GM12875 (cell line): ENCODE data around the gene CASZ1.

Source experiments
- H3K4me3 ChIP-seq: one replicate; pipeline ENCODE4 v1.5.1; 2011; ENCODE audit warnings: low read depth, low read length, control low read depth
- TF ChIP-seq, protein P1 (sequence below): IDR thresholded peaks from 2 replicates; pipeline ENCODE4 v1.5.1; 2011; ENCODE audit warnings: low read depth, mild to moderate bottlenecking, control low read depth, inconsistent platforms, low read length, moderate library complexity, borderline replicate concordance; ENCODE audit not compliant: insufficient read depth

The CASZ1 gene, protein sequence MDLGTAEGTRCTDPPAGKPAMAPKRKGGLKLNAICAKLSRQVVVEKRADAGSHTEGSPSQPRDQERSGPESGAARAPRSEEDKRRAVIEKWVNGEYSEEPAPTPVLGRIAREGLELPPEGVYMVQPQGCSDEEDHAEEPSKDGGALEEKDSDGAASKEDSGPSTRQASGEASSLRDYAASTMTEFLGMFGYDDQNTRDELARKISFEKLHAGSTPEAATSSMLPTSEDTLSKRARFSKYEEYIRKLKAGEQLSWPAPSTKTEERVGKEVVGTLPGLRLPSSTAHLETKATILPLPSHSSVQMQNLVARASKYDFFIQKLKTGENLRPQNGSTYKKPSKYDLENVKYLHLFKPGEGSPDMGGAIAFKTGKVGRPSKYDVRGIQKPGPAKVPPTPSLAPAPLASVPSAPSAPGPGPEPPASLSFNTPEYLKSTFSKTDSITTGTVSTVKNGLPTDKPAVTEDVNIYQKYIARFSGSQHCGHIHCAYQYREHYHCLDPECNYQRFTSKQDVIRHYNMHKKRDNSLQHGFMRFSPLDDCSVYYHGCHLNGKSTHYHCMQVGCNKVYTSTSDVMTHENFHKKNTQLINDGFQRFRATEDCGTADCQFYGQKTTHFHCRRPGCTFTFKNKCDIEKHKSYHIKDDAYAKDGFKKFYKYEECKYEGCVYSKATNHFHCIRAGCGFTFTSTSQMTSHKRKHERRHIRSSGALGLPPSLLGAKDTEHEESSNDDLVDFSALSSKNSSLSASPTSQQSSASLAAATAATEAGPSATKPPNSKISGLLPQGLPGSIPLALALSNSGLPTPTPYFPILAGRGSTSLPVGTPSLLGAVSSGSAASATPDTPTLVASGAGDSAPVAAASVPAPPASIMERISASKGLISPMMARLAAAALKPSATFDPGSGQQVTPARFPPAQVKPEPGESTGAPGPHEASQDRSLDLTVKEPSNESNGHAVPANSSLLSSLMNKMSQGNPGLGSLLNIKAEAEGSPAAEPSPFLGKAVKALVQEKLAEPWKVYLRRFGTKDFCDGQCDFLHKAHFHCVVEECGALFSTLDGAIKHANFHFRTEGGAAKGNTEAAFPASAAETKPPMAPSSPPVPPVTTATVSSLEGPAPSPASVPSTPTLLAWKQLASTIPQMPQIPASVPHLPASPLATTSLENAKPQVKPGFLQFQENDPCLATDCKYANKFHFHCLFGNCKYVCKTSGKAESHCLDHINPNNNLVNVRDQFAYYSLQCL (N-terminal part only)

DNA sequence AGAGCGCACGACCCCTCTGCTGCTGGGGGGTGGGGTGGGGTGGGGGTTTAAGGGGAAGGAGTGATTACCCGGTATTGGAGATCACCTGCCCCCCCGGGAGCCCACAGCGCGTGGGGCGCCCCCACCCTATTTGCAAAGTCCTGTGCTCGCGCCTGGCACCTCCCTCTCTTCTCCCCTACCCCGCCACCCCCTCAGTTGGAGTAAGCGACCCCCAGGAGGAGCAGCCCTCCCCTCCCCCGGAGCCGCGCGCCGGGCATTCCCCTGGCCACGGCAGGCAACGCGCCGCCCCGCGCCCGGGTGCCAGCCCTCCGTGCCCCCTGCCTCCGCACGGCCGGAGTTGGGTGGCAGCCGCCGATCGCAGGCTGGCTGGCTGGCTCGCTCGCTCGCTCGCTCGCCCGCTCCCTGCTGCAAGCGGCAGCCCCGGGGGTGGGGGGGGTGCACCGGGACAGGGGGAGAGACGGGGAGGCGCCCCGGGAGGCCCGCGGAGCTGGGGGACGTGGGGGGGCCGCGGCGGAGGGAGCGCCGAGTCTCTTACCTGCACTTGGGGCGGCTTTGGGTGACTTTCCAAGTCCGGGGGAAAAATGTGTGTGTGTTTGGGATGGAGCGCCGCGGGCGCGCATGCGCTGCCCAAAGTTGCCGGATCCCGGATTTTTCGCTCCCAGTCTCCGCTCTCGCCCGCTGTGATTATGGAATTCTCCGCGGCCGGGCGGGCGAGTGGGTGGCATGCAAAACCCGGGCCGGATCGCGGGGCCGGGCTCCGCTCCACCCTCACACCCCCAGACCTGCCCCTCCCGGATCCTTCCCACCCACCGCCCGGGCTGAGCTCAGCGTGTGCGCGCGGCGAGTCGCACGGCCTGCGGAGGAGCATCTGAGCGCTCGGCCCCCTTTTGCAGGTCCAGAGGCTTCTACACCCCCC, at the start of gene CASZ1:
Gene CASZ1 (minus strand): TSS at position 618 of the 916 bp plus-strand sequence. CDS start 102,757 bp downstream, outside the sequence.
- no peak within 1 kb of the TSS for H3K4me3 ChIP-seq
- TF ChIP-seq, protein P1, sequence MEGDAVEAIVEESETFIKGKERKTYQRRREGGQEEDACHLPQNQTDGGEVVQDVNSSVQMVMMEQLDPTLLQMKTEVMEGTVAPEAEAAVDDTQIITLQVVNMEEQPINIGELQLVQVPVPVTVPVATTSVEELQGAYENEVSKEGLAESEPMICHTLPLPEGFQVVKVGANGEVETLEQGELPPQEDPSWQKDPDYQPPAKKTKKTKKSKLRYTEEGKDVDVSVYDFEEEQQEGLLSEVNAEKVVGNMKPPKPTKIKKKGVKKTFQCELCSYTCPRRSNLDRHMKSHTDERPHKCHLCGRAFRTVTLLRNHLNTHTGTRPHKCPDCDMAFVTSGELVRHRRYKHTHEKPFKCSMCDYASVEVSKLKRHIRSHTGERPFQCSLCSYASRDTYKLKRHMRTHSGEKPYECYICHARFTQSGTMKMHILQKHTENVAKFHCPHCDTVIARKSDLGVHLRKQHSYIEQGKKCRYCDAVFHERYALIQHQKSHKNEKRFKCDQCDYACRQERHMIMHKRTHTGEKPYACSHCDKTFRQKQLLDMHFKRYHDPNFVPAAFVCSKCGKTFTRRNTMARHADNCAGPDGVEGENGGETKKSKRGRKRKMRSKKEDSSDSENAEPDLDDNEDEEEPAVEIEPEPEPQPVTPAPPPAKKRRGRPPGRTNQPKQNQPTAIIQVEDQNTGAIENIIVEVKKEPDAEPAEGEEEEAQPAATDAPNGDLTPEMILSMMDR: no peak

DNA sequence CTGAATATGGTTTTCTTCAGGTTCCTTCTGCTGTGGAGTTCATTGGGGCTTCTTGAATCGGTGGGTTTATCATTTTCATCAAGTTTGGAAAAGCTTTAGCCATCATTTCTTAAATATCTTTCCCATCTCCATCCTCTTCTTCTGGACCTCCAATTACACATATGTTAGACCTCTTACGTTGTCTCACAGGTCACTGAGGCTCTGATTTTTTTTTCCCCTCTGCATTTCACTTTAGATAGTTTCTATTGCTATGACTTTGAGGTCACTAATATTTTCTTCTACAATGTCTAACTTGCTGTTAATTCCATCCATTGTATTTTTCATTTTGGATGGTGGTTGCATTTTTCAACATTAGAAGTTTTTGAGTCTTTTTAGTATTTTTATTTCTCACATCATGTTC, 47.3 kb upstream of the CASZ1 start:
- TF ChIP-seq, protein P1: no peak
- no peak overlapping the region for H3K4me3 ChIP-seq

DNA sequence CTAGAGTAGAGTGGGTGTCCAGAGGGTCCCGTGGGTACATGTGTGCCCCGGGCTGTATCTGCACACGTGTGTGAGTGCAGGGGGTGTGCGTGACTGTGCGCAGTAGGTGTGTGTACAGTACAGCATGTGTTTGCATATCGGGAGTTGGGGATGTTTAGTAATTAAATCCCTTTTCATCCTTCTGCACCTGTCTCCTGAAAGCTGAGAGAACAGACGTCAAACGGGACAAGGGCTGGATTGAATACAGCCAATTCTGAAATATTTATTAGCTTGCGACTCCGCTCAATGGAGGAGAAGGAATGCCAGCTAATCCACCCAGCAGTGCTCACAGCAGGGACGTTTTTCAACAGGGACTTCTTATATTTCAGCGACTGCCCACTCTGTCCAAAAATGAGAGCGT, 44.7 kb upstream of the CASZ1 start:
- H3K4me3 ChIP-seq: no peak overlapping the region
- TF ChIP-seq, protein P1: no peak

DNA sequence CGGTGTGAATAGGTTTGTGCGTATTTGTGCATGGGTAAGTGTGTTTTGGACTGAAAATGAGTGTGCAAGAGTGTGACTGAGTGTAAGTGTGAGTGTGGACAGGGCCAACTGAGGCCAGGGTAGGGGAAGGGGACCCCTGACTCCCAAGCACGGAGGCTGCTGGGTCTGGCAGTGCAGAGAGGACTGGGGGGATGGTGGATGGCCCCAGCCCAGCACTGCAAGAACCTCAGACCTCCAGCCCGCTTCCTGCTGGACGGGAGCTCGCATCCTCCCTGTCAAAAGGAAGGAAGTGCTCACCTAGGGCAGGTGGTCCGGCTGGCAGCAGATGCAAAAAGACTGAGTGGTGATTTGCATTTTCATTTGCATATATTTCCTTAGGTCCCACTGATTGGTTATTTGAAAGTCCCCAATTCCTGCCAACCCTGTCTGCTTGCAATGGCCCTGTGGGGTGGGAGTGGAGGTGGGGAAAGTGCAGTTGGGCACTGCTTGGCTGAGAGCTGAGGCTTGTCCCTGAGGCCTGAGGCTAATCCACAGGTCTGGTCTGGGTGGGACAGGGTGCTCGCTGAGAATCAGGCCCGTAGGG, 42.8 kb upstream of the CASZ1 start:
- TF ChIP-seq, protein P1: no peak
- no peak overlapping the region for H3K4me3 ChIP-seq

DNA sequence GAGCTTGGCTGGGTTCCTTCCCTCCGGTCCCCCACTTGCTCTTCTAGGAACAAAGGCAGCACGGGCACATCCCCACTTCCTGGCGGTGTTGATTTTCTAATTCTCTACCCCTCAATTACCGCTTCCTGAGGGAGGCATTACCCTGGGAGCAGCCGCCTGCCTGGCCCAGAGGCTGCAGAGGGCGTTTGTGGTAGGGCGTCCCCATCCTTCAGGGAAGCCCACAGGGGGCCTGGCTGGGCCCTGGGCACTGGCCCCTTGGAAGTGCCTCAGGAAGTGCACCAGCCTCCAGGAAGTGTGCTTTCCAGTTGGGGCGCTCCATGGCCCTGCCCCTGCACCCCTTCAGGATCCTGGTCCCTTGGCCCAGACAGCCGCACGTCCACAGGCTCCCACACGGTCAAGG, 42.1 kb upstream of the CASZ1 start:
- TF ChIP-seq, protein P1: no peak
- no peak overlapping the region for H3K4me3 ChIP-seq

DNA sequence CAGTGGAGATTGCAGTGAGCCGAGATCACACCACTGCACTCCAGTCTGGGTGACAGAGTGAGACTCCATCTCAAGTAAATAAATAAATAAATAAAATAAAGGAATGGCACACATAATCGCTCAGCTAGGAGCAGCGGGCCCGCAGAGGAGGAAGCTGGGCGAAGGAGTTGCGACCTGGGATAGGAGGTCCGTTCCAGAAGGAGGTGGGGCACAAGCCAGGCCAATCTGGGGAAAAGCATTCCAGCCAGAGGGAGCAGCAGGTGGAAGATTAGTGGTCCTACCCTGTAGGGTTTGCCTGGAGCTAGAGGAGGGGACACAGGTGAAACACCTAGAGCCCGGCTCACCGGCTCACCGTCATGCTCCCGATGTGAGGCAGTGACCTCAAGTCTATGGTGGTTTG, 40.3 kb upstream of the CASZ1 start:
- TF ChIP-seq, protein P1: no peak

More for the DNA sequence above, 40.3 kb upstream of the CASZ1 start:
- H3K4me3 ChIP-seq: no peak overlapping the region
